RWPE2 (cell line): ENCODE measurements around the gene PIP5K1B.

Experiments
- ATAC-seq: fragments of 200-7000 bp; cut with Tn5 transposase; 3 replicates; pipeline ENCODE4 v1.9.1; 2021; ENCODE audit warnings: low read depth
- DNase-seq: peaks from one replicate; pipeline ENCODE4 v3.0.0-alpha.2; 2020; ENCODE audit warnings: low spot score
- H3K27ac ChIP-seq: fragments of 450-650 bp; 2 replicates; pipeline ENCODE4 v1.5.1; 2017; ENCODE audit warnings: mild to moderate bottlenecking; ENCODE audit not compliant: poor library complexity, severe bottlenecking
- H3K27me3 ChIP-seq: fragments of 250-450 bp; sonication (Bioruptor Pico); 2 replicates; pipeline ENCODE4 v1.5.1; 2021; ENCODE audit warnings: mild to moderate bottlenecking, moderate library complexity; ENCODE audit not compliant: insufficient read depth, poor library complexity, severe bottlenecking
- H3K36me3 ChIP-seq: fragments of 250-450 bp; sonication (Bioruptor Pico); 2 replicates; pipeline ENCODE4 v1.5.1; 2020; ENCODE audit warnings: low read depth, mild to moderate bottlenecking, moderate library complexity
- H3K4me1 ChIP-seq: fragments of 250-450 bp; sonication (Bioruptor Pico); 2 replicates; pipeline ENCODE4 v1.5.1; 2021; ENCODE audit warnings: mild to moderate bottlenecking, moderate library complexity; ENCODE audit not compliant: insufficient read depth, poor library complexity, severe bottlenecking
- H3K4me3 ChIP-seq: fragments of 250-450 bp; sonication (Bioruptor Pico); 2 replicates; pipeline ENCODE4 v1.5.1; 2021; ENCODE audit warnings: mild to moderate bottlenecking, moderate library complexity; ENCODE audit not compliant: severe bottlenecking
- H3K9me3 ChIP-seq: fragments of 250-450 bp; sonication (Bioruptor Pico); 2 replicates; pipeline ENCODE4 v1.5.1; 2021; ENCODE audit warnings: mild to moderate bottlenecking, moderate library complexity; ENCODE audit not compliant: severe bottlenecking
- CTCF ChIP-seq: fragments of 450-650 bp; IDR thresholded peaks from one replicate; pipeline ENCODE4 v1.5.1; 2017; ENCODE audit warnings: mild to moderate bottlenecking, moderate library complexity; ENCODE audit not compliant: poor library complexity, severe bottlenecking

The PIP5K1B gene

GRCh38 chr9:68832101-68832500 lies 127.1 kb downstream of the PIP5K1B start:
- DNase-seq, result no peak

GRCh38 chr9:68832861-68833518 lies 128.0 kb downstream of the PIP5K1B start:
- DNase-seq (no peak), ATAC-seq (no peak)
- no peaks in the 10 kb centered on the region for H3K9me3 ChIP-seq
- no peaks in the 10 kb centered on the region for H3K4me1 ChIP-seq
- no peaks in the 10 kb centered on the region for H3K36me3 ChIP-seq
- TF ChIP-seq CTCF, result no peak
- H3K4me3 ChIP-seq, result no peak overlapping the region
- H3K27ac ChIP-seq, result no peak overlapping the region
- H3K27me3 ChIP-seq, result no peaks in the 10 kb centered on the region

More at GRCh38 chr9:68832101-68832500, 127.1 kb downstream of the PIP5K1B start:
- no peaks in the 10 kb centered on the region for H3K9me3 ChIP-seq
- H3K4me1 ChIP-seq, result no peaks in the 10 kb centered on the region
- TF ChIP-seq CTCF, result no peak
- H3K4me3 ChIP-seq, result no peak overlapping the region
- no peaks in the 10 kb centered on the region for H3K36me3 ChIP-seq
- H3K27me3 ChIP-seq, result no peaks in the 10 kb centered on the region
- no peak for ATAC-seq
- no peak overlapping the region for H3K27ac ChIP-seq

GRCh38 chr9:68834931-68835520 lies 130.0 kb downstream of the PIP5K1B start:
- no peak for ATAC-seq
- TF ChIP-seq CTCF, result no peak
- no peaks in the 10 kb centered on the region for H3K36me3 ChIP-seq

GRCh38 chr9:68836788-68837187 lies 131.7 kb downstream of the PIP5K1B start:
- no peak overlapping the region for H3K4me3 ChIP-seq

More at GRCh38 chr9:68834931-68835520, 130.0 kb downstream of the PIP5K1B start:
- Histone ChIP-seq H3K4me3 (no peak overlapping the region), H3K27ac (no peak overlapping the region), H3K9me3 (no peaks in the 10 kb centered on the region), H3K4me1 (no peaks in the 10 kb centered on the region), H3K27me3 (no peaks in the 10 kb centered on the region)
- DNase-seq, result no peak

More at GRCh38 chr9:68836788-68837187, 131.7 kb downstream of the PIP5K1B start:
- no peaks in the 10 kb centered on the region for H3K27me3 ChIP-seq
- H3K27ac ChIP-seq, result no peak overlapping the region
- DNase-seq (no peak), ATAC-seq (no peak)
- no peaks in the 10 kb centered on the region for H3K9me3 ChIP-seq
- no peaks in the 10 kb centered on the region for H3K4me1 ChIP-seq
- TF ChIP-seq CTCF, result no peak
- no peaks in the 10 kb centered on the region for H3K36me3 ChIP-seq
